Neuron (in vitro differentiated cells): ENCODE results near the gene TSC2.
A peak's percentile ranks its signal among the peaks of the same experiment; 100 is the strongest.
"Not testable (repeated sequence)": the region's sequence is repeated elsewhere in the genome, so short reads cannot be mapped to it uniquely, and the experiment has no call there.

Experiments used
- H2AFZ ChIP-seq: one replicate; pipeline ENCODE4 v1.6.1; 2013; ENCODE audit warnings: low read depth, mild to moderate bottlenecking, inconsistent platforms, low read length, moderate library complexity
- H3K27me3 ChIP-seq: one replicate; pipeline ENCODE4 v1.6.1; 2013; ENCODE audit warnings: low read length; ENCODE audit not compliant: insufficient read depth
- H3K36me3 ChIP-seq: one replicate; pipeline ENCODE4 v1.6.1; 2013; ENCODE audit warnings: low read length; ENCODE audit not compliant: insufficient read depth
- H3K4me1 ChIP-seq: one replicate; pipeline ENCODE4 v1.6.1; 2013; ENCODE audit warnings: low read length; ENCODE audit not compliant: insufficient read depth
- H3K4me3 ChIP-seq: 2 replicates; pipeline ENCODE4 v1.5.1; 2013; ENCODE audit warnings: mild to moderate bottlenecking, low read length, moderate library complexity
- H3K9me3 ChIP-seq: one replicate; pipeline ENCODE4 v1.6.1; 2013; ENCODE audit warnings: low read length

TSC2 gene

DNA sequence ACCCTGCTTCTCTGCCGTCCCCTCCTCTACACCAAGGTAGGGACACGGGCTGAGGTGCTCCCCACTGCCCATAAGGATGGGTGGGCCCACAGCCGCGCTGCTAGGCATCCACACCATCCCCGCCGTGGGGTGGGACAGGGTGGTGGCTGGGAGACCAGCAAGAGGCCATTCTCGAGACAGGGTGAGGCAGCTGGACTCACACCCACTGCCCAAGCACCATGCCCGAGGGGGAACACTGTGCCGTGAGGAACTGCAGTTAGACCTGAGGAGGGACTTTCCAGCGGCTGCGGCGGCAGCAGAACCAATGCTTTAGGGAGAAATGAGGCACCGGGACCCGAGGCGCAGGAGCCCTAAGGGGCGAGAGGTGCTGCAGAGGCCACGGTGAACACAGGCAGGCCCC lies 74.6 kb downstream of the TSC2 start:
- Histone ChIP-seq H3K36me3 (no peaks in the 10 kb centered on the region), H3K4me1 (peaks cover 29% of the 10 kb centered on the region), H2AFZ (no peak overlapping the region), H3K4me3 (no peak overlapping the region), H3K27me3 (no peaks in the 10 kb centered on the region), H3K9me3 (no peaks in the 10 kb centered on the region)

DNA sequence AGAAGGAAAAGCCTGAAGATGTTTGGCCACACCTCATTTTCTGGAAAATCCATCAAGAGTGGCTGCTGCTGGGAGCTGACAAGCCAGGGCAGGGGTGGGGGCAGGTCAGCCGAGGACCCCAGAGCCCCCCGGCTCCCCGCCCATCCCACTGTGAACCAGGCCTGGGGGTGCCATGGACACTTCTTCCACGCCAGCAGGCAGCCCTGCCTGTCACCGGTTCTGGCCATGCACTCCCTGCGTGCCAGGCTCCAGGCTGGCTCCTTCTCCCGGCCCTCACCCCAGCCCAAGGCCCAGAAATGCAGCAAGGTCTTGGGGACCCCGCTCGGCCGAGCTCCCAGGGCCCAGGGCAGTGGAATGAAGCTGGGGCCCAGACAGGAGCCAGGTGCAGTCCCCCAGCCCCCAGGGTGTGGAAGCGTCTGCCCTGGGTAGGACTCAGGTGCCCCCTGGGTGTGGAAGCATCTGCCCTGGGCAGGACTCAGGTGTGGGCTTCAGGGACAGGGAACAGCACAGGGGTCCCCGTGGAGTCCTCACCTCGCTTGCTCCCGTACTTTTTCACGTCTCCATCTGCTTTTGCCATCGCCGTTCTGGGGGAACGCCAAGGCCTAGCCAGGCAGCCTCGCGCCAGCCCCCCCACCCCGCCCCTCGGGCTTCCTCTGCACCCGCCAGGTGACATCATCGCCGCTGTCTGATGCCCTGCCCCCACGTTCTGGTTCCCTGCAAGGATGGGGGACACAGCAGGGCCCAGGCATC lies 75.3 kb downstream of the TSC2 start:
- not testable (repeated sequence) for H3K4me3 ChIP-seq, H2AFZ ChIP-seq, H3K27me3 ChIP-seq, H3K36me3 ChIP-seq, H3K9me3 ChIP-seq
- peaks cover 29% of the 10 kb centered on the region for H3K4me1 ChIP-seq

DNA sequence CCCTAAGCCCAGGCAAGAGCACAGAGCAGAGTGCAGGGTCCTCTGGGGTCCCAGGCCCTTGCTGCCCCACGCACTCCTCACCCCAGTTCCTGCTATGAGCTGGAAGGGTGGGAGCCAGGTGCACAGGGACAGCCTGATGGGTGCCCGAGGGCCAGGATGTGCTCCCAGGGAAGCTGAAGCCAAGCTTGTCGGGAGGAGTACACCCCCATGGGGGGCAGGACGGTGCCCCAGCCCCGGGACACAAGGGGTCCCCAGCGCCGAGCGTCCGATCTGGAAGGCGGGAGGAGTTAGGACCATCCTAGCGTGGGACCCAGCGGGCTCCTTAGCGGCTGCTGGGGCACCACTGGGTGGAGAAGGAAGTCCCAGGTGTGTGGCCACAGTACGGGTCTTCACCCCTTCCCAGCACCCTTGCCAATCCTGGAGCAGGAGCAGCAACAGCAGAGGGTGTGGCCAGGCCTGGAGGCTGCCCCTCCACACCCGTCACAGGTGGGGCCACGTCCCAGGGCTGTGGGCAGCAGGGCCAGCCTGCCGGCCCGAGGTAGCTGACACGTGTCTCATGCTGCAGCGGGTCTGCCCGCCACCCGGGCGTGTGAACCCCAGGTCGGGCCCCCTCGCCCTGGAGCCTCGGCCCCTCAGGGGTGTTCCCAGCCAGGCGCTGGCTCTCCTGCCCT lies 76.1 kb downstream of the TSC2 start:
- H3K9me3 ChIP-seq, H3K4me3 ChIP-seq, H2AFZ ChIP-seq, H3K27me3 ChIP-seq, H3K36me3 ChIP-seq: not testable (repeated sequence)
- peaks cover 33% of the 10 kb centered on the region for H3K4me1 ChIP-seq

DNA sequence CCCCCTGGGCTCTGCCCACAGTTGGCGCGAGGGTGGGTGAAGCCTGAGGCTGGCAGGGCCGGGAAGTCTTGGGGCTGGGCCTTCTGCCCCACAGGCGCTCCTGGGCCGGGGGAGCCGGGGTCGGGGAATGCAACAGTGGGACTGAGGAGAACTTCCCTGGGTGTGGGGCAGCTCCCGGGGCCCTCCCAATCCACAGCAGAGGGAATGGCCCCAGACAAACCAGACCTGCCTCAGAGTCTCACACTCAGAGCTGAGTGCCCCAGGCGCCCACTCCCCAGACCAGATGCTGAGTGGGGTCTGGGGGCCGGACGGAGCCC lies 76.5 kb downstream of the TSC2 start:
- peaks cover 34% of the 10 kb centered on the region for H3K4me1 ChIP-seq
- not testable (repeated sequence) for H3K27me3 ChIP-seq, H2AFZ ChIP-seq, H3K4me3 ChIP-seq, H3K36me3 ChIP-seq, H3K9me3 ChIP-seq

DNA sequence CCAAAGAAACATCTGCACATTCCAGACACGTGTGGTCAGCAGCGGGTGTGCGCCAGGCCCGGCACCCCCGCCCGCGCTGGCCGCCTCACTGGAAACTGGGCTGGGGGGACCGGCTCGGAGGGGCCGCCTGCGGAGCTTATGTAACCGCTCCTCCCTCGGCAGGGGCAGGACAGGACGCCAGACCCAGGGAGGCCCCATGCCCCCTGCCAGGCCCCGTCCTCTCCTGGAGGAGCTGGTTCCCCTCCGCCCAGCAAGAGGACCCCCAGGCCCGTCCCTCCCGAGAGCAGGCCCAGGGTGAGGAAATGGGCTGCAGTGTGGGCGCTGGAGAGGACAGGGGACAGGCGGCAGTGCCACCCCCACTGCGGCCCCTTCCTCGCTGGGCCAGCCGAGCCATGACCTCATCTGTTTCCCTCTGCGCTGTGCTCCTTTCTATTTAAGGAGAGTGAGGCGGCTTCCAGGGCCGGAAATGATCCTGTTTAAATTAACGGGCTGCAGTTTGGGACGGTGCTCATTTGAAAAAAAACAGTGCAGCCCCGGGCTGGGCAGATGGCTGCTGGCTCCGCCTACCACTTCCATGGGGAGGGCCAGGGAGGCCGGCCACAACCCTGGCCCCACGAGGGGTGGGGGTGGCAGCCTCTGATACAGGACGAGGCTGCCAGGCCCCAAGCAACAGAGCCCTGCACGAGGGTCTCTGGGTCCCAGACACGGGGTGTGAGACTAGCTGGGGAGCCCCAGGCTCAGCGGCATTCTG lies 77.1 kb downstream of the TSC2 start:
- not testable (repeated sequence) for H3K27me3 ChIP-seq, H2AFZ ChIP-seq, H3K9me3 ChIP-seq, H3K36me3 ChIP-seq
- peak overlapping the region; percentile 39 for H3K4me3 ChIP-seq
- H3K4me1 ChIP-seq, result peaks cover 34% of the 10 kb centered on the region

DNA sequence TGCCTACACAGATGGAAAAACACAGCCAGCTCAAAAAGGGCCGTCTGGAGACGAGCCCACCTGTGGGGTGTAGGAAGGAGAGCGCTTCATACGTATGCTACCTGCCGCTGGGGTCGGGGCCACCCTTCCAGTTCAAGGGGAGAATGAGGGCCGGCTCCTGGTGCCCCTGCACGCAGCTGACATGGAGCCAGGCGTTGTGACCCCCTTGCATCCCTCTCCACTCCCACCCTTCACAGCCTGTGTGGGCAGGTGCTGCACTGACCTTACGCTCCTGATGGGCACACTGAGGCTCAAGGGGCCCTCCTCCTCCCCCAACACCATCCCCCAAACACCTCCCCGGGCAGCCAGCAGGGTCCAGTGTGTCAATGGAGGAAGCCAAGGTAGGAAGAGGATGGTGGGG lies 77.8 kb downstream of the TSC2 start:
- H3K4me1 ChIP-seq, result peaks cover 34% of the 10 kb centered on the region

DNA sequence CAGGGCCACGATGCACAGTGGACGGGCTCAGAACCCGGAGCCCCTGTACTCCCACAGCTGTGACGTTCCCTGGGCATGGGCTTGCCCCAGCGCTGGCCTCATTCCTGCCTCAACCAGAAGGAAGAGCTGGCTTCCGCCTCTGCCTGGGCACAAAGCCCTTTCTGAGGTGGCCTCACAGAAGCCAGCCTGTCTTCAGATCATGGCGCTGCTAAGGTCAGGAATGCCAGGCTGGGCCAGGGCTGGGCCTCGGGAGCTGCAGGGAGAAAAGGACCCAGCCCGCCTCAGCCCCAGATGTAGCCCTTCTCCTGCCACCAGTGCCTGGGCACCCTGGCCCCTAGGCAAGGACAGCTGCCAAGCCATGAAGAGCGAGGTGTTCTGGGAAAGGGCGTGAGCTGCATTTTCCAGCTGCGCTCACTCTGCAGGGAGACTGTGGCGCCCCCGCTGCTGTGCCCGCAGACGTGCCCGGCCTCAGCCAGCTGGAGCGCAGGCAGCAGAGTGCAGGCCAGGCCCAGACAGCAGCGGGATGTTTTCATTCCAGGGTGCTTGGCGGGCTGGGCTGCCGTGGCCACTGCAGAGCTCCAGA lies 78.5 kb downstream of the TSC2 start:
- H3K9me3 ChIP-seq, H2AFZ ChIP-seq: not testable (repeated sequence)
- peaks cover 34% of the 10 kb centered on the region for H3K4me1 ChIP-seq

More for the DNA sequence above, 77.8 kb downstream of the TSC2 start:
- H2AFZ ChIP-seq, H3K9me3 ChIP-seq, H3K27me3 ChIP-seq, H3K36me3 ChIP-seq: not testable (repeated sequence)
- H3K4me3 ChIP-seq, result peak overlapping the region; percentile 39

DNA sequence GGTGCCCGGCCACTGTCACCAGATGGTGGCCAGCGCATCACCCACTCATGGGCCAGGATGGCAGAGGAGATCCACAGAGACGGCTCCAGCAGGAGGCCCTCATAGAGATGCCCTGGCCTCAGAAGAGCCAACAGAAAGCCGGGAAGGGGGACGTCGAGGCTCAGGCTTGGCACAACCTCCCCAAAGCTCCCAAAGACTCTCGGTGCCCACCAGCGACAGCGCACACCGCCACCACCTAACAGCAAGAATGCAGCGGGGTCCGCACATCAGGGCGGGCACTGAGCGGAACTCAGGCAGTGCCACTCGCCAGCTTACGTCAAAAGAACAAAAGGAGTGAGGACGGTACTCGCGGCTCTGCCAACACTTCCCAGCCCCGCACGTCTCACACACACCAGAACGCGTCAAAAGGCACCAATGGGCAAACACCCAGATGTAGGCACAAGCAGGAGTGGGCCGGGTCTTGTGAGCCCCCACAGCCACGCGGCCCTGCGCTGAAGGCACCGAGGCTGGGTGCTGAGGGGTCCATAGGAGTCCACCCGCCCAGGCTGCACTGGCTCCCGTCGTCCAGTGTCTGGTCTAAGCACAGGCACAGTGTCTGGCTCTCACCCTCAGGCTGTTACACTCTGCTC lies 79.3 kb downstream of the TSC2 start:
- H3K9me3 ChIP-seq, H3K4me3 ChIP-seq, H3K27me3 ChIP-seq, H3K36me3 ChIP-seq, H2AFZ ChIP-seq: not testable (repeated sequence)
- peaks cover 34% of the 10 kb centered on the region for H3K4me1 ChIP-seq

More for the DNA sequence above, 78.5 kb downstream of the TSC2 start:
- H3K36me3 ChIP-seq, H3K27me3 ChIP-seq, H3K4me3 ChIP-seq: not testable (repeated sequence)

DNA sequence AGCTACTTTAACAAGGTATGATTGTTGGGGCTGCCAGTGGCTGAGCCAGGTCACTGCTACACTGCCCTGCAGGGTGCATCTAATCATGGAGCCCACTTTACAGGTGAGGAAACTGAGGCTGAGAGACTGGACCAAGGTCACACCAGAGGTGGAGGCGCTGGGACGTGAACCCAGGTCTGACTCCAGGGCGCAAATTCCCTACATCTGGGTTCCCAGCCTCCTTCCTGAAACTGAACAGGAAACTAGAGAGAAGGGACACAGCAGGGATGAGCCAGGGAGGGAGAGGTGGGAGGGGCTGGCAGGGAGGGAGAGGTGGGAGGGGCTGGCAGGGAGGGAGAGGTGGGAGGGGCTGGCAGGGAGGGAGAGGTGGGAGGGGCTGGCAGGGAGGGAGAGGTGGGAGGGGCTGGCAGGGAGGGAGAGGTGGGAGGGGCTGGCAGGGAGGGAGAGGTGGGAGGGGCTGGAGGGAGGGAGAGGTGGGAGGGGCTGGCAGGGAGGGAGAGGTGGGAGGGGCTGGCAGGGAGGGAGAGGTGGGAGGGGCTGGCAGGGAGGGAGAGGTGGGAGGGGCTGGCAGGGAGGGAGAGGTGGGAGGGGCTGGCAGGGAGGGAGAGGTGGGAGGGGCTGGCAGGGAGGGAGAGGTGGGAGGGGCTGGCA lies 80.0 kb downstream of the TSC2 start:
- H3K9me3 ChIP-seq, H3K36me3 ChIP-seq, H2AFZ ChIP-seq, H3K4me3 ChIP-seq, H3K27me3 ChIP-seq: not testable (repeated sequence)
- peaks cover 34% of the 10 kb centered on the region for H3K4me1 ChIP-seq

DNA sequence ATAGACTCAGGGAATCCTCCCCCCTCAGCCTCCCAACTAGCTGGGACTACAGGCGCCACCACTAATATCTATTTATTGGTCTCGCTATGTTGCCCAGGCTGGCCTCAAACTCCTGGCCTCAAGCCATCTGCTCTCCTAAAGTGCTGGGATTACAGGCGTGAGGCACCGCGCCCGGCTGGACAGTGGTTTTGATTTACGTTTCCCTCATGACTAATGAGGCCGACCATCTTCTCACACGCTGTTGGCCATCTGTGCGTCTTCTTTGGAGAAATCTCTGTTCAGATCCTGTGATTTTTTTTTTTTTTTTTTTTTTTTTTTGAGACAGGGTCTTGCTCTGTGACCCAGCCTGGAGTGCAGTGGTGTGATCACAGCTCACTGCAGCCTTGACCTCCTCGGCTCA lies 81.5 kb downstream of the TSC2 start:
- not testable (repeated sequence) for H3K36me3 ChIP-seq, H3K4me3 ChIP-seq, H3K27me3 ChIP-seq, H2AFZ ChIP-seq, H3K9me3 ChIP-seq
- peaks cover 31% of the 10 kb centered on the region for H3K4me1 ChIP-seq

DNA sequence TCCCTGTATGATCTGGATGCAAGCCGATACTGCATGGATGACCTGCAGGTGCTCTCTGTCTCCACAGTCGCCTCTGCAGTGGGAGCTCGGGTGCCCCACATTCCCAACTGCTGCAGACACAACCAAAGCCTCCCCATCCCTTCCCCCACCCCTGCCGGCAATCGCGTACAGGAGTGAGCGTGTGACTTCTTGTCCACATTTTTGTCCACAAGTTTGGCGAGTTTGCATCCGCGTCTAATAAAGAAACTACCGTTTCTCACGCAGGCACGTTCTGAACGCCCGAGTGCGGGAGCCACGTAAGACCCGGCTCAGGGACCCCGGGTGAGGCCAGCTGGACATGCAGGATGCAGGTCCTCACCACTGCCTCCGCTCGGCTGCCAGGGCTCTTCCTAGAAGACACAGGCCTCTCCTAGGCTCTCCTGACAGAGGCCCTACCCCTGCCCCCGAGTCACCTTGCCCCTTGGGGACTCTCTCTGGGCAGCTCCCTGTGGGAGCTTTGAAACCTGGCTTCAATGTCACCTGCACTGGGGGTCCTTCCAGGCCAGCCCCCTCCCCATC lies 82.2 kb downstream of the TSC2 start:
- H3K9me3 ChIP-seq, H3K36me3 ChIP-seq, H3K4me3 ChIP-seq, H3K27me3 ChIP-seq, H2AFZ ChIP-seq: not testable (repeated sequence)
- peaks cover 25% of the 10 kb centered on the region for H3K4me1 ChIP-seq

DNA sequence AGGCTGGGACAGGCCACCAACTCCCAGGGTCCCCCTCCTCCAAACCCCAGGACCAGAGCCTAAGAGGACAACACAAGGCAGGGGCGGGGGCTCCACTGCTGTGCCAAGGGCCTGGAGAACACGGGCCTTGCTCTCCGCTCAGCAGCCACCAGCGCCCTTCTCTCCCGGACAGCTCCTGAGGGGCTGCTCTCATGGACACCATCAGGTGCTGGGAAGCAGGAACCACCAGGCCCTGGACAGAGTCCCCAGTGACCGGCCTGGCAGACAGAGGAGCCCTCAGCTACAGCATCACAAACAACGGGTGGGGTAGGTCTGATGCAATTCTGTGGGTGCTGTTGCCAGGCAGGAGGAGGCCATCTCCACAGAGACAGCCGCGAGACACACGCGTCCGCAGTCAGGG lies 86.0 kb downstream of the TSC2 start:
- not testable (repeated sequence) for H3K4me3 ChIP-seq, H3K4me1 ChIP-seq

More for the DNA sequence above, 86.0 kb downstream of the TSC2 start:
- not testable (repeated sequence) for H3K9me3 ChIP-seq, H3K36me3 ChIP-seq, H3K27me3 ChIP-seq, H2AFZ ChIP-seq
